DND-41 (cell line): ENCODE data around the gene PPP1R10.

Source experiments
- ATAC-seq: fragments of 200-7000 bp; cut with Tn5 transposase; 3 replicates; pipeline ENCODE4 v1.9.1; 2021; ENCODE audit warnings: low read depth; ENCODE audit not compliant: insufficient read depth
- DNase-seq: peaks from one replicate; pipeline ENCODE4 v3.0.0-alpha.2; 2020
- H2AFZ ChIP-seq: 2 replicates; pipeline ENCODE4 v1.6.0; 2012; ENCODE audit warnings: low read depth, low read length
- H3K27ac ChIP-seq: 2 replicates; pipeline ENCODE4 v1.5.1; 2012; ENCODE audit warnings: low read length, inconsistent platforms
- H3K27me3 ChIP-seq: fragments of 200-600 bp; sonication (generic); 2 replicates; pipeline ENCODE4 v1.6.0; 2012; ENCODE audit warnings: low read length, mild to moderate bottlenecking, inconsistent platforms; ENCODE audit not compliant: insufficient read depth, poor library complexity
- H3K36me3 ChIP-seq: 2 replicates; pipeline ENCODE4 v1.5.1; 2012; ENCODE audit warnings: low read length, inconsistent platforms; ENCODE audit not compliant: insufficient read depth
- H3K4me1 ChIP-seq: 2 replicates; pipeline ENCODE4 v1.5.1; 2012; ENCODE audit warnings: mild to moderate bottlenecking, low read length; ENCODE audit not compliant: insufficient read depth
- H3K4me2 ChIP-seq: 2 replicates; pipeline ENCODE4 v1.6.0; 2012; ENCODE audit warnings: mild to moderate bottlenecking, moderate library complexity, low read length, inconsistent platforms; ENCODE audit not compliant: insufficient read depth
- H3K4me3 ChIP-seq, 2 experiments: fragments of 200-600 bp in 1 of 2; shearing (Covaris generic) in 1 of 2; 2 replicates each; pipeline ENCODE4 v1.5.1; 2012 to 2016; ENCODE audit warnings: inconsistent platforms in 2 of 2, low read length in 2 of 2, mild to moderate bottlenecking in 2 of 2, low read depth in 1 of 2, moderate library complexity in 1 of 2
- H3K79me2 ChIP-seq: 2 replicates; pipeline ENCODE4 v1.6.0; 2012; ENCODE audit warnings: low read length, inconsistent platforms; ENCODE audit not compliant: insufficient read depth
- H3K9ac ChIP-seq: 2 replicates; pipeline ENCODE4 v1.6.0; 2012; ENCODE audit warnings: low read depth, mild to moderate bottlenecking, inconsistent platforms, low read length, moderate library complexity
- H3K9me3 ChIP-seq: 2 replicates; pipeline ENCODE4 v1.5.1; 2012; ENCODE audit warnings: low read length, moderate library complexity, mild to moderate bottlenecking, inconsistent platforms; ENCODE audit not compliant: insufficient read depth, severe bottlenecking
- H4K20me1 ChIP-seq: 2 replicates; pipeline ENCODE4 v1.6.0; 2012; ENCODE audit warnings: low read length; ENCODE audit not compliant: insufficient read depth
- CTCF ChIP-seq: IDR thresholded peaks from 2 replicates; pipeline ENCODE4 v1.5.1; 2012; ENCODE audit warnings: borderline replicate concordance, low read length, moderate library complexity, mild to moderate bottlenecking; ENCODE audit not compliant: poor library complexity, severe bottlenecking; ENCODE audit errors: extremely low read depth
- EZH2 ChIP-seq: IDR thresholded peaks from 3 replicates; pipeline ENCODE4 v1.6.1; 2012; ENCODE audit warnings: borderline replicate concordance, low read depth, mild to moderate bottlenecking, moderate library complexity, low read length, inconsistent platforms; ENCODE audit not compliant: severe bottlenecking

The PPP1R10 gene

GRCh38 chr6:30590509-30590908 lies 26.5 kb downstream of the PPP1R10 start:
- Histone ChIP-seq H2AFZ (no peak overlapping the region), H3K4me3 (no peak overlapping the region), H3K27ac (no peak overlapping the region), H3K4me2 (no peak overlapping the region), H3K4me1 (no peaks in the 10 kb centered on the region), H3K36me3 (peaks cover 96% of the 10 kb centered on the region), H3K9ac (no peak overlapping the region), H3K9me3 (no peaks in the 10 kb centered on the region), H3K27me3 (no peaks in the 10 kb centered on the region), H3K79me2 (peaks cover 29% of the 10 kb centered on the region), H4K20me1 (peaks cover 20% of the 10 kb centered on the region)
- no peak for TF ChIP-seq CTCF
- DNase-seq (no peak), ATAC-seq (no peak)

GRCh38 chr6:30589754-30590358 lies 27.2 kb downstream of the PPP1R10 start:
- Histone ChIP-seq H3K4me3 (no peak overlapping the region), H3K9me3 (no peaks in the 10 kb centered on the region), H3K27ac (no peak overlapping the region), H4K20me1 (peaks cover 20% of the 10 kb centered on the region), H3K36me3 (peaks cover 98% of the 10 kb centered on the region), H3K4me2 (no peak overlapping the region), H3K9ac (no peak overlapping the region), H2AFZ (no peak overlapping the region), H3K4me1 (no peaks in the 10 kb centered on the region), H3K27me3 (no peaks in the 10 kb centered on the region), H3K79me2 (peaks cover 29% of the 10 kb centered on the region)
- no peak for TF ChIP-seq EZH2
- no peak for TF ChIP-seq CTCF
- DNase-seq (no peak), ATAC-seq (no peak)

- Histone ChIP-seq H3K9ac (no peak overlapping the region), H3K36me3 (peaks cover 95% of the 10 kb centered on the region), H3K27me3 (no peaks in the 10 kb centered on the region), H3K4me2 (no peak overlapping the region), H3K4me3 (no peak overlapping the region), H3K79me2 (no peaks in the 10 kb centered on the region), H4K20me1 (peaks cover 7% of the 10 kb centered on the region; the same call in 1 of the 2 replicates), H3K27ac (no peak overlapping the region), H2AFZ (no peak overlapping the region), H3K9me3 (no peaks in the 10 kb centered on the region), H3K4me1 (no peaks in the 10 kb centered on the region)
- DNase-seq, result no peak
- no peak for TF ChIP-seq EZH2
- TF ChIP-seq CTCF, result no peak
- no peak for ATAC-seq
Measured at GRCh38 chr6:30583921-30584320, 33.1 kb downstream of the PPP1R10 start.

- H3K4me2 ChIP-seq, result no peak overlapping the region
- H3K9me3 ChIP-seq, result no peaks in the 10 kb centered on the region
- no peak overlapping the region for H2AFZ ChIP-seq
- H3K36me3 ChIP-seq, result peaks cover 79% of the 10 kb centered on the region
- H4K20me1 ChIP-seq, result peaks cover 52% of the 10 kb centered on the region
- peaks cover 52% of the 10 kb centered on the region for H3K79me2 ChIP-seq
- H3K27me3 ChIP-seq, result no peaks in the 10 kb centered on the region
- ATAC-seq (no peak), DNase-seq (no peak)
- no peak overlapping the region for H3K9ac ChIP-seq
- no peak overlapping the region for H3K4me3 ChIP-seq
- H3K4me1 ChIP-seq, result peaks cover 21% of the 10 kb centered on the region
- H3K27ac ChIP-seq, result no peak overlapping the region
- TF ChIP-seq CTCF (no peak), EZH2 (no peak)
Measured at GRCh38 chr6:30578051-30578450, 39.0 kb downstream of the PPP1R10 start.
